Stimulated activated CD8-positive, alpha-beta memory T cell treated with anti-CD3 and anti-CD28 coated beads, Interleukin-7, amount 100 ng/mL, for 24 hours (primary cell): Measurements from ENCODE around the gene KY.

ENCODE experiments used
- DNase-seq: peaks from one replicate; pipeline ENCODE4 v3.0.0-alpha.2; 2020; ENCODE audit warnings: low read depth

KY gene

GRCh38 chr3:134619301-134619615 is 31.6 kb downstream of the KY start:
- DNase-seq = no peak

GRCh38 chr3:134618478-134619300 is 32.1 kb downstream of the KY start:
- DNase-seq = no peak

- no peak for DNase-seq
Observed at GRCh38 chr3:134617608-134618477, 33.0 kb downstream of the KY start.

DNA sequence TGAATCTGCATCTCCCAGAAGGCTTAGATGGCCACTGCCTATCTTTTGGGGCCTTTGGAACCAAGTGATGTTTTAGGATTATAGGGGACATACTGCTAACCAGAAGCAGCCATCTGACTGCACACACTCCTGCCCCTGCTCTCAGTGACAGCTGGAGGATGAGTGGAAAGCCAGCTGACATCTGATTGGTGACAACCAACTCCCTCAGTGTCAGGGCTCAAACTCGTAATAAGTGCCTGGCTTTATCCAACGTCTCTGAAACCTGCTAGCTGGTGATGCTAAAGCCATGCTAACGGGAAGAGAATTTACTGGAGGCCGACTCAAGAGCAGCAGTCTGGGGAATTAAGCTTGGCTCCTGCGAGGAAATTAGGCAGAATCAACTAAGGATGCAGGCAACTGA is 35.1 kb downstream of the KY start:
- DNase-seq = no peak

DNA sequence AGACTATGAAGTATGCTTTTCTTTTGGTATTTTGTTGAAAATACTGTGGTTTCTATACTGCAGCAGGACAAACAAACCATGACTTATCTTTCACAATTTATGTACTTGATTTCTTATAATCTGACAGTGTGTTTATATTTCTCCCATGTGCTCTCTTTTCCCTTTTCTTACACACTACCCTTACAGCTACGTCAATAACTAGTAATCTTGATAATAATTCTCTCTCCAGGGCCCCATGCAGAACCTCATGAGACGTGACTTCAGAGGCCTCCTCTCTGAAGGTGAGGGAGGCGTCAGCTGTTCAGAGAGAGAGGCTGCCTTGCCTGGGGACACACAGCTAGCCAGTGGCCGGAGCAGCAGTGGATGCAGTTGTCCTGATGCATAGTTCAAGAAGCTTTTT is 35.9 kb downstream of the KY start:
- DNase-seq = no peak

DNA sequence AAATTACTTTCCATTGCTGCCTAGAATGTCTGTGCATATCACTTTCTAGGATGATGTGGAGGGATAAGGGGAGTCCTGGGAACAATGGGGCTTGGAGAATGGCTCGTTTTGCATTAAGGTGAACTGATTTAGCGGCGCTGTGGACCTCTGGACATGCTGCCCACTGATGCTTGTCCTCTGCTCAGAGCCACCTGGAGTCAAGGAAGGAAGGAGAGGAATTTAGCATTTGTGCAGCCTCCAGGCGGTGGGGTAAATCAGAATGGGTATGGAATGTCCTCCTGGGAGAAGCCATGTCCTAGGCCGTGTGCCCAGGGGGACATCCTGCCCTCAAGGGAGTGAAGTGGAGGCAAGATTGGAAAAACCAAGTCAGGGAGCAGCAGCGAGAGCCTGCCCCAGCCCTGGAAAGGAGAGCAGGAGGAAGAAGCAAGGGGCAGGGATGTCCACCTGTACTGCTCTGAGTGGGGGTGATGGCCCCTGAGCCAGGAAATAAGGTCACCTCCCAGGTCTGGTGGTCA is 37.8 kb downstream of the KY start:
- DNase-seq = no peak

- DNase-seq = no peak
Observed at GRCh38 chr3:134611516-134611915, 39.3 kb downstream of the KY start.

DNA sequence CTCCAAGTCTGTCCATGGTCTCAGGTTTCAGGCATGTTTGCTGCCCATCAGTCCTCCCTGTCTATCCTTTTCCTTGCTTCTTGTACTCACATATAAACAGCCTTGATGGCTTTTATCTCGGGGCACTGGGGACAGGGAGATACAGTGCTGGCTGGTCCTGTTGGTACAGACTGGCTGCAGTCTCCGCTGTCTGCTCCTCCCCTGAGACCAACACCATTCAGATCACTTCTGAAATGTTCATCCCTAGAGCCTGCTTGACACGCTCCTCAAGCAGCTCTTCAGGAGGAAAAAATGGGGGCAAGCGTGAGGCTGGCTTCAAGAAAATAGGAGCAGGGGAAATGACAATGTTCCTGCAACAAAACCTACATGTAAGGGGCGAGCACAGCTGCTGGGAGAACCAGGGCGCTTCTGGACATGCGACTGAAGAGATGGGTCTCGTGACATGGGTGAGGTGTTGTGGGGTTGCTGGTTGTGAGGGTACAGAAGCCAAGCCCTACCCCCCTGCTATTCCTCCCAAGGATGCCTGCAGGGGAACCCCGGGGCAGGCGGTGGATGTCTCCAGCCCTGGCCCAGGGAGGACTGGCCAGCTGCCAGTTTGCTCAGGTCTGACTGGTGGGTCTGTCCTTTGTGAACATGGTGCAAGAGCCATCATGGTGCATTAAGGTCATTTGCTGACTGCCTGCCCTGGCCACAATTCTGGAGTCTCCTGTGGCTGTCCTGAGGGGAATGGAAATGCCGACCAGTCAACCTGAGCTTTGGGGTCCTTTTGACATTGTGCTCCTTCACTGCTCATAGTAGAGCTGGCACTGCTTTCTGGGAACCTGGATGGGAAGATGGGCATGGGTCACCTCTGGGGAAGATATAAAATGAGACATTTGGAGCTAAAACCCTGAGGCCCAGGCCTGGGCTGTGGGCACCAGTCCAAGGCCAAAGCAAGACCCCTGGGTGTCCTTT is 40.1 kb downstream of the KY start:
- DNase-seq = no peak

GRCh38 chr3:134609821-134610431 is 40.9 kb downstream of the KY start:
- no peak for DNase-seq

DNA sequence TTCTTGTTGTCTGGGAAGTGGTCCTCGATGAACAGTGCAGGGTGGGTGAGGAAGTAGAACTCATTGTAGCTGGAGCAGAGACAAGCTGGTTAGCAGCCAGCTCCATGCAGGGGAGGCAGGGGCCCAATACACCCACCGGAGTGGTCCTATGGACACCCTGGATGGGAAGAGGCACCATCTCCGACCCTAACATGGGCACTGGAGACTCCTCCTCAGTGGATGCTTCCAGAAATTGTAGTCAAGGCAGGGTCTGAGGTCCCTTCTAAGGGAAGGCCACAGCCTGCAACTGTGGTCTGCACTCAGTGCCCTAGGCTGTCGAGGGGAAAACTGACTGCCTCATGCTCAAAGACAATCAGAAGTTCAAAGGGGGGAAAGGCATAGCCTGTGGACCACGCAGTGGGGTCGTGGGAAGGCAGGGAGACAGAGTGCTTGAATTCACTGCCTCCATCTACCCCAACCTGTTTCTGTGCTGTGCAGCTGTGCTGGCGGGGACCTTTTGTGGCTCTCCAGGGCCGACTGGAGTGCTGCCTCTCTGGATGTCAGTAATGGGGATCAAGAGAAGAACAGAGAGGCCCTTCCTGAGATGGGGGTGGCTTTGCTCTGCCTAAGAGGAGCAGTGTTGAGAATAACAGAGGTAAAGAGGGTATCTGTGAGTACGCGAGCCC is 41.9 kb downstream of the KY start:
- DNase-seq = no peak

- no peak for DNase-seq
Observed at GRCh38 chr3:134608023-134608770, 42.6 kb downstream of the KY start.

- DNase-seq = no peak
Observed at GRCh38 chr3:134607054-134608022, 43.5 kb downstream of the KY start.

- DNase-seq = no peak
Observed at GRCh38 chr3:134606033-134607025, 44.5 kb downstream of the KY start.

GRCh38 chr3:134605556-134605955 is 45.3 kb downstream of the KY start:
- DNase-seq = no peak

DNA sequence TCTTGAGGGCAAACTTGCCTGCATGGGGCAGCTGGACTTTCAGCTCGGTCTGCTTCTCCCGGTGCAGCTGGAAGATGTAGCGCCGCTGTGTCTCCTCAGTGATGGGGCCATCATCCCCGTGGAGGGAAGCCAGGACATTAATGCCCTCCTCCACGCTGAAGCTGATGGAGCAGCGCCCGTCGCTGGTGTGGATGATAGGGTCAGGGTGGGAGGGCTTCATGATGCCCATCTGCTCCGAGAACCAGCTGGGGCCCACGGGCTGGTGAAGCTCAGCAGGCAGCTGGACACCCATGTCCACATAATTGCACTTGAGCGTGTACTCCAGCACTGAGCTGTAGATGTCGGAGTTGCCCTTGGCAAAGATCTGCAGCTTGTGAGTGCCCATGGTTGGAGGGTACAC is 46.9 kb downstream of the KY start:
- no peak for DNase-seq

GRCh38 chr3:134603480-134603879 is 47.3 kb downstream of the KY start:
- no peak for DNase-seq

GRCh38 chr3:134602440-134602814 is 48.4 kb downstream of the KY start:
- DNase-seq = no peak
